Neuronal stem cell (in vitro differentiated cells): Measurements from ENCODE around the gene STX11.

Experiments
- DNase-seq: peaks from one replicate; pipeline ENCODE4 v3.0.0-alpha.2; 2013; ENCODE audit warnings: low spot score
- H2AFZ ChIP-seq: one replicate; pipeline ENCODE4 v1.6.1; 2013; ENCODE audit warnings: mild to moderate bottlenecking, low read length, inconsistent platforms
- H2AK5ac ChIP-seq: 2 replicates; pipeline ENCODE4 v1.6.1; 2013; ENCODE audit warnings: low read depth, mild to moderate bottlenecking, inconsistent platforms, low read length, moderate library complexity, mixed read lengths
- H2BK120ac ChIP-seq: 2 replicates; pipeline ENCODE4 v1.6.1; 2013; ENCODE audit warnings: low read depth, mild to moderate bottlenecking, inconsistent platforms, low read length, moderate library complexity, mixed read lengths
- H2BK12ac ChIP-seq: one replicate; pipeline ENCODE4 v1.6.1; 2013; ENCODE audit warnings: low read length, inconsistent platforms
- H2BK15ac ChIP-seq: 2 replicates; pipeline ENCODE4 v1.6.1; 2013; ENCODE audit warnings: mild to moderate bottlenecking, low read length, inconsistent platforms, mixed read lengths
- H2BK5ac ChIP-seq: one replicate; pipeline ENCODE4 v1.6.1; 2013; ENCODE audit warnings: inconsistent platforms, mild to moderate bottlenecking, low read length, moderate library complexity
- H3K14ac ChIP-seq: one replicate; pipeline ENCODE4 v1.6.1; 2013; ENCODE audit warnings: low read length, inconsistent platforms
- H3K18ac ChIP-seq: 2 replicates; pipeline ENCODE4 v1.6.1; 2013; ENCODE audit warnings: low read length, inconsistent platforms
- H3K23ac ChIP-seq: 2 replicates; pipeline ENCODE4 v1.6.1; 2013; ENCODE audit warnings: low read depth, mild to moderate bottlenecking, mixed read lengths, low read length, inconsistent platforms; ENCODE audit not compliant: poor library complexity
- H3K27ac ChIP-seq: replicated peaks from 3 replicates; pipeline ENCODE4 v1.5.1; 2013; ENCODE audit warnings: low read length, inconsistent platforms
- H3K27me3 ChIP-seq, 3 experiments: 2 replicates each; pipeline ENCODE4 v1.6.1; 2013; ENCODE audit warnings: low read length in 3 of 3, mild to moderate bottlenecking in 2 of 3, inconsistent platforms in 1 of 3, low read depth in 1 of 3, mixed read lengths in 1 of 3, moderate library complexity in 1 of 3; ENCODE audit not compliant: control insufficient read depth in 3 of 3, insufficient read depth in 3 of 3
- H3K36me3 ChIP-seq, 2 donors: replicated peaks in 1 of 2; 2 replicates each; pipeline ENCODE4 v1.6.1; 2013; ENCODE audit warnings: low read length in 2 of 2; ENCODE audit not compliant: control insufficient read depth in 2 of 2, insufficient read depth in 2 of 2
- H3K4ac ChIP-seq: 2 replicates; pipeline ENCODE4 v1.6.1; 2013; ENCODE audit warnings: inconsistent platforms, mild to moderate bottlenecking, low read length, moderate library complexity
- H3K4me1 ChIP-seq, 2 donors: 1 replicate in 1 of 2; 2 replicates in 1 of 2; pipeline ENCODE4 v1.6.1; 2013; ENCODE audit warnings: low read length in 2 of 2, low read depth in 1 of 2; ENCODE audit not compliant: control insufficient read depth in 2 of 2, insufficient read depth in 1 of 2
- H3K4me2 ChIP-seq: one replicate; pipeline ENCODE4 v1.6.1; 2013; ENCODE audit warnings: mild to moderate bottlenecking, low read length, inconsistent platforms; ENCODE audit not compliant: insufficient read depth, poor library complexity, severe bottlenecking
- H3K4me3 ChIP-seq, 2 donors: 2 replicates each; pipeline ENCODE4 v1.5.1; 2013; ENCODE audit warnings: low read length in 2 of 2, mild to moderate bottlenecking in 2 of 2, inconsistent platforms in 1 of 2, moderate library complexity in 1 of 2
- H3K79me1 ChIP-seq: one replicate; pipeline ENCODE4 v1.6.1; 2013; ENCODE audit warnings: low read depth, mild to moderate bottlenecking, inconsistent platforms, low read length, moderate library complexity
- H3K9ac ChIP-seq: one replicate; pipeline ENCODE4 v1.6.1; 2013; ENCODE audit warnings: mild to moderate bottlenecking, low read depth, low read length, inconsistent platforms; ENCODE audit not compliant: poor library complexity
- H3K9me3 ChIP-seq, 2 donors: replicated peaks in 1 of 2; 2 replicates each; pipeline versions ENCODE3 to v1.6.1; 2013; ENCODE audit warnings: low read length in 2 of 2, mild to moderate bottlenecking in 2 of 2, inconsistent platforms in 1 of 2, low read depth in 1 of 2, mixed read lengths in 1 of 2, moderate library complexity in 1 of 2; ENCODE audit not compliant: control insufficient read depth in 2 of 2, insufficient read depth in 1 of 2
- H4K8ac ChIP-seq: one replicate; pipeline ENCODE4 v1.6.1; 2013; ENCODE audit warnings: low read depth, mild to moderate bottlenecking, inconsistent platforms, low read length, moderate library complexity
- H4K91ac ChIP-seq: one replicate; pipeline ENCODE4 v1.6.1; 2013; ENCODE audit warnings: low read length, low read depth, mild to moderate bottlenecking, inconsistent platforms; ENCODE audit not compliant: poor library complexity
- WGBS, 2 donors: extraction: QIAGEN DNeasy Blood & Tissue Kit; methylation state at CpG; one replicate each; pipeline ENCODE4 v1.1.7; 2013; ENCODE audit warnings: missing lambda C conversion rate in 2 of 2, mixed read lengths in 1 of 2; ENCODE audit not compliant: insufficient read length in 2 of 2, insufficient replicate concordance in 1 of 2; ENCODE audit errors: extremely low coverage in 2 of 2; 5-methylcytosine and 5-hydroxymethylcytosine counted together

Gene STX11

GRCh38 chr6:144133225-144133821 is 17.0 kb upstream of the STX11 start:
- Histone ChIP-seq H3K4me2 (no peak overlapping the region), H2AFZ (no peak overlapping the region), H3K14ac (no peak overlapping the region), H3K9ac (no peak overlapping the region), H4K8ac (no peak overlapping the region), H2BK120ac (no peak overlapping the region), H4K91ac (no peak overlapping the region), H3K4ac (no peak overlapping the region), H3K23ac (no peak overlapping the region), H3K36me3 (peaks cover 0 to 2% of the 10 kb centered on the region in 2 donors), H2AK5ac (no peak overlapping the region), H3K4me3 (no peak overlapping the region), H3K79me1 (no peaks in the 10 kb centered on the region), H3K4me1 (peaks cover 0 to 2% of the 10 kb centered on the region in 2 donors), H2BK5ac (no peak overlapping the region), H3K27ac (no peak overlapping the region), H2BK12ac (no peak overlapping the region), H3K18ac (no peak overlapping the region), H2BK15ac (no peak overlapping the region), H3K9me3 (no peaks in the 10 kb centered on the region), H3K27me3 (no peaks in the 10 kb centered on the region)
- no peak for DNase-seq
- 100% methylated on average over 2 of the region's 5 CpGs; no CpG with 5 or more reads in 1 of the 2 donors for WGBS, 2 donors

- no peak overlapping the region for H3K4ac ChIP-seq
- H3K9me3 ChIP-seq = no peaks in the 10 kb centered on the region
- WGBS, 2 donors = no CpG with 5 or more reads among the region's 2 CpGs
- H3K4me3 ChIP-seq = no peak overlapping the region
- H3K23ac ChIP-seq = no peak overlapping the region
- no peak overlapping the region for H3K9ac ChIP-seq
- no peak overlapping the region for H2BK5ac ChIP-seq
- no peak overlapping the region for H2AK5ac ChIP-seq
- H2BK12ac ChIP-seq = no peak overlapping the region
- DNase-seq = no peak
- no peak overlapping the region for H4K8ac ChIP-seq
- H3K18ac ChIP-seq = no peak overlapping the region
- peaks cover 0 to 2% of the 10 kb centered on the region in 2 donors for H3K36me3 ChIP-seq
- no peak overlapping the region for H3K14ac ChIP-seq
- H3K27ac ChIP-seq = no peak overlapping the region
- no peak overlapping the region for H3K4me2 ChIP-seq
- H3K27me3 ChIP-seq = no peaks in the 10 kb centered on the region
- H2BK15ac ChIP-seq = no peak overlapping the region
- H2BK120ac ChIP-seq = no peak overlapping the region
- H2AFZ ChIP-seq = no peak overlapping the region
- peaks cover 0 to 2% of the 10 kb centered on the region in 2 donors for H3K4me1 ChIP-seq
- H4K91ac ChIP-seq = no peak overlapping the region
- no peaks in the 10 kb centered on the region for H3K79me1 ChIP-seq
Observed at GRCh38 chr6:144134176-144134575, 16.1 kb upstream of the STX11 start.

- WGBS, 2 donors = no CpG with 5 or more reads among the region's 2 CpGs
- H3K27ac ChIP-seq = no peak overlapping the region
- no peak overlapping the region for H3K14ac ChIP-seq
- no peaks in the 10 kb centered on the region for H3K9me3 ChIP-seq
- H3K4me2 ChIP-seq = no peak overlapping the region
- H3K23ac ChIP-seq = no peak overlapping the region
- H2BK15ac ChIP-seq = no peak overlapping the region
- no peak overlapping the region for H3K18ac ChIP-seq
- no peak for DNase-seq
- H2AK5ac ChIP-seq = no peak overlapping the region
- H4K91ac ChIP-seq = no peak overlapping the region
- H3K4me1 ChIP-seq = no peaks in the 10 kb centered on the region
- H2BK5ac ChIP-seq = no peak overlapping the region
- no peak overlapping the region for H2BK120ac ChIP-seq
- H3K9ac ChIP-seq = no peak overlapping the region
- H2AFZ ChIP-seq = no peak overlapping the region
- no peaks in the 10 kb centered on the region for H3K27me3 ChIP-seq
- no peaks in the 10 kb centered on the region for H3K36me3 ChIP-seq
- H3K79me1 ChIP-seq = no peaks in the 10 kb centered on the region
- H3K4ac ChIP-seq = no peak overlapping the region
- no peak overlapping the region for H3K4me3 ChIP-seq
- no peak overlapping the region for H4K8ac ChIP-seq
- no peak overlapping the region for H2BK12ac ChIP-seq
Observed at GRCh38 chr6:144134737-144135136, 15.6 kb upstream of the STX11 start.

GRCh38 chr6:144138542-144138941 is 11.8 kb upstream of the STX11 start:
- Histone ChIP-seq H3K4ac (no peak overlapping the region), H3K4me3 (no peak overlapping the region), H3K9ac (no peak overlapping the region), H3K4me2 (no peak overlapping the region), H3K18ac (no peak overlapping the region), H3K27me3 (peaks cover 0 to 2% (median 0%) of the 10 kb centered on the region in 3 experiments), H2AFZ (no peak overlapping the region), H2BK120ac (no peak overlapping the region), H4K91ac (no peak overlapping the region), H2BK12ac (no peak overlapping the region), H3K4me1 (no peaks in the 10 kb centered on the region), H2BK15ac (no peak overlapping the region), H3K23ac (no peak overlapping the region), H3K14ac (no peak overlapping the region), H3K36me3 (no peaks in the 10 kb centered on the region), H3K9me3 (no peaks in the 10 kb centered on the region), H3K27ac (no peak overlapping the region), H2AK5ac (no peak overlapping the region), H2BK5ac (no peak overlapping the region), H4K8ac (no peak overlapping the region), H3K79me1 (no peaks in the 10 kb centered on the region)
- WGBS, 2 donors = no CpG with 5 or more reads among the region's 4 CpGs
- no peak for DNase-seq
